WTC11 (cell line): ENCODE results near the gene FBLN2. TPM values are rescaled to one million over a fixed set of nuclear protein-coding genes. Genes with fewer than 3 reads are reported as not detected.

Experiments used
- ATAC-seq: fragments of 200-7000 bp; cut with Tn5 transposase; 2 replicates; pipeline ENCODE4 v1.10.0; 2021; ENCODE audit warnings: mild to moderate bottlenecking, moderate library complexity
- CTCF ChIA-PET: fragments of 300-600 bp; sonication (Branson Sonifier 250); formaldehyde crosslinking; loops from one replicate; lab custom pipeline; 2021; ENCODE audit warnings: antibody characterized with exemption; lab: Charles Lee
- POLR2A ChIA-PET: fragments of 350-600 bp; sonication (Branson Sonifier 250); formaldehyde crosslinking; loops from one replicate; lab custom pipeline; 2021; ENCODE audit warnings: antibody characterized with exemption; lab: Charles Lee
- DNase-seq: peaks from one replicate; pipeline ENCODE4 v3.0.0; 2021; ENCODE audit warnings: low spot score
- H3K27ac Mint-ChIP-seq: 2 replicates; pipeline ENCODE4 v1.8.0; 2021; ENCODE audit warnings: mixed read lengths
- H3K27me3 Mint-ChIP-seq: 2 replicates; pipeline ENCODE4 v1.8.0; 2021; ENCODE audit warnings: low read depth, mild to moderate bottlenecking, moderate library complexity, mixed read lengths
- H3K36me3 Mint-ChIP-seq: 2 replicates; pipeline ENCODE4 v1.8.0; 2021; ENCODE audit warnings: mixed read lengths
- H3K4me1 Mint-ChIP-seq: 2 replicates; pipeline ENCODE4 v1.8.0; 2022; ENCODE audit warnings: mixed read lengths
- H3K4me3 Mint-ChIP-seq: 2 replicates; pipeline ENCODE4 v1.8.0; 2021; ENCODE audit warnings: mild to moderate bottlenecking, moderate library complexity, mixed read lengths
- H3K9me3 Mint-ChIP-seq: 2 replicates; pipeline ENCODE4 v1.8.0; 2021; ENCODE audit warnings: mixed read lengths
- AR ChIP-seq: fragments of 250-450 bp; sonication (Bioruptor Pico); IDR thresholded peaks from 2 replicates; pipeline ENCODE4 v1.9.0; 2021; ENCODE audit warnings: mild to moderate bottlenecking
- ATF1 ChIP-seq: sonication (generic); formaldehyde crosslinking; IDR thresholded peaks from 2 replicates; pipeline ENCODE4 v1.8.1; 2023; ENCODE audit warnings: mild to moderate bottlenecking, moderate library complexity, missing genetic modification reagents
- ATF2 ChIP-seq: sonication (generic); formaldehyde crosslinking; IDR thresholded peaks from 2 replicates; pipeline ENCODE4 v1.8.1; 2022; ENCODE audit warnings: low read depth, missing genetic modification reagents, borderline replicate concordance
- CBFB ChIP-seq: sonication (generic); formaldehyde crosslinking; IDR thresholded peaks from 2 replicates; pipeline ENCODE4 v1.8.1; 2022; ENCODE audit warnings: mild to moderate bottlenecking, low read depth, missing genetic modification reagents
- CDX4 ChIP-seq: fragments of 250-450 bp; sonication (Bioruptor Pico); IDR thresholded peaks from 2 replicates; pipeline ENCODE4 v1.9.0; 2021; ENCODE audit warnings: moderate library complexity, mild to moderate bottlenecking, inconsistent platforms, borderline replicate concordance
- IRF1 ChIP-seq: sonication (generic); formaldehyde crosslinking; IDR thresholded peaks from 2 replicates; pipeline ENCODE4 v1.8.0; 2023; ENCODE audit warnings: missing genetic modification reagents
- MAX ChIP-seq: sonication (generic); formaldehyde crosslinking; IDR thresholded peaks from 2 replicates; pipeline ENCODE4 v1.8.0; 2022; ENCODE audit warnings: mild to moderate bottlenecking, missing genetic modification reagents
- MLX ChIP-seq: sonication (generic); formaldehyde crosslinking; IDR thresholded peaks from 2 replicates; pipeline ENCODE4 v1.8.1; 2023; ENCODE audit warnings: mild to moderate bottlenecking, missing genetic modification reagents, moderate library complexity
- MXD4 ChIP-seq: fragments of 250-450 bp; sonication (Bioruptor Pico); IDR thresholded peaks from 2 replicates; pipeline ENCODE4 v1.8.0; 2021; ENCODE audit warnings: mild to moderate bottlenecking, moderate library complexity, borderline replicate concordance
- NR1H2 ChIP-seq: sonication (generic); formaldehyde crosslinking; IDR thresholded peaks from 2 replicates; pipeline ENCODE4 v1.9.0; 2021; ENCODE audit warnings: mild to moderate bottlenecking, moderate library complexity, missing genetic modification reagents
- RORB ChIP-seq: fragments of 250-450 bp; sonication (Bioruptor Pico); IDR thresholded peaks from 2 replicates; pipeline ENCODE4 v1.9.0; 2021; ENCODE audit warnings: mild to moderate bottlenecking
- SOX15 ChIP-seq: fragments of 250-450 bp; sonication (Bioruptor Pico); IDR thresholded peaks from 2 replicates; pipeline ENCODE4 v1.9.0; 2021; ENCODE audit warnings: mild to moderate bottlenecking
- TP53 ChIP-seq: sonication (generic); formaldehyde crosslinking; IDR thresholded peaks from 2 replicates; pipeline ENCODE4 v1.8.1; 2023; ENCODE audit warnings: mild to moderate bottlenecking, missing genetic modification reagents
- USF1 ChIP-seq: sonication (generic); formaldehyde crosslinking; IDR thresholded peaks from 2 replicates; pipeline ENCODE4 v1.8.0; 2022; ENCODE audit warnings: mild to moderate bottlenecking, missing genetic modification reagents
- ZBTB21 ChIP-seq: sonication (generic); formaldehyde crosslinking; IDR thresholded peaks from 2 replicates; pipeline ENCODE4 v1.8.1; 2023; ENCODE audit warnings: mild to moderate bottlenecking, missing genetic modification reagents, borderline replicate concordance
- ZNF281 ChIP-seq: sonication (generic); formaldehyde crosslinking; IDR thresholded peaks from 2 replicates; pipeline ENCODE4 v1.8.0; 2023; ENCODE audit warnings: mild to moderate bottlenecking, missing genetic modification reagents
- total RNA-seq: library from RNA; stranded (reverse); gene quantifications from 3 replicates; pipeline ENCODE4 v1.2.3, GENCODE V29; 2021

Gene FBLN2
- total RNA-seq, 1 experiment from 2014 or later, result 20.7 TPM

GRCh38 chr3:13574083-13574797 lies 25.3 kb downstream of the FBLN2 start:
- ChIA-PET CTCF (interaction anchor here (0.6 to 1.1 kb wide), 2 partner anchors 55 to 63 kb away, joined by 3 read pairs; no protein-coding TSS in a partner anchor), POLR2A (no interaction called here)
- Mint-ChIP-seq H3K4me3 (no peak overlapping the region), H3K27me3 (no peaks in the 10 kb centered on the region), H3K9me3 (no peaks in the 10 kb centered on the region), H3K27ac (no peak overlapping the region), H3K36me3 (no peaks in the 10 kb centered on the region), H3K4me1 (peaks cover 20% of the 10 kb centered on the region)
- ATAC-seq (no peak), DNase-seq (no peak)
- TF ChIP-seq SOX15 (CRISPR knock-in tag) (no peak), CDX4 (CRISPR knock-in tag) (no peak), MLX (CRISPR knock-in tag) (no peak), CBFB (CRISPR knock-in tag) (no peak), ATF2 (CRISPR knock-in tag) (no peak), TP53 (CRISPR knock-in tag) (no peak), AR (CRISPR knock-in tag) (no peak), ZBTB21 (CRISPR knock-in tag) (no peak), RORB (CRISPR knock-in tag) (no peak), IRF1 (no peak), MAX (CRISPR knock-in tag) (no peak), NR1H2 (CRISPR knock-in tag) (no peak), ATF1 (no peak), MXD4 (CRISPR knock-in tag) (no peak), ZNF281 (CRISPR knock-in tag) (no peak), USF1 (CRISPR knock-in tag) (no peak)
